GM12878 (cell line): ENCODE measurements around the gene FBXO4. TPM values are rescaled to one million over a fixed set of nuclear protein-coding genes. Genes with fewer than 3 reads are reported as not detected.
A peak's percentile ranks its signal among the peaks of the same experiment; 100 is the strongest.

Experiments used
- CTCF ChIP-seq, 3 experiments: IDR thresholded peaks in 2 of 3; conservative IDR thresholded peaks in 1 of 3; 2 replicates each; pipeline ENCODE4 v1.5.1; 2011; ENCODE audit warnings: low read depth in 3 of 3, low read length in 3 of 3, mild to moderate bottlenecking in 3 of 3, control low read depth in 2 of 3, moderate library complexity in 2 of 3, inconsistent platforms in 1 of 3, mixed read lengths in 1 of 3; ENCODE audit not compliant: control insufficient read depth in 2 of 3, insufficient read depth in 1 of 3; ENCODE audit errors: extremely low read depth in 1 of 3
- EED ChIP-seq: sonication (generic); IDR thresholded peaks from 2 replicates; pipeline ENCODE4 v1.6.1; 2016; ENCODE audit warnings: antibody characterized with exemption, low read depth
- FOS ChIP-seq: IDR thresholded peaks from 3 replicates; pipeline ENCODE4 v1.6.1; 2011; ENCODE audit warnings: borderline replicate concordance; ENCODE audit not compliant: insufficient read length; ENCODE audit errors: extremely low read depth
- FOXM1 ChIP-seq: IDR thresholded peaks from 2 replicates; pipeline ENCODE4 v1.6.1; 2012; ENCODE audit warnings: low read depth, mild to moderate bottlenecking, inconsistent platforms, low read length, moderate library complexity
- HCFC1 ChIP-seq: fragments of 150-350 bp; IDR thresholded peaks from 2 replicates; pipeline ENCODE4 v1.6.1; 2014; ENCODE audit warnings: low read length
- IKZF1 ChIP-seq: fragments of 450-650 bp; conservative IDR thresholded peaks from 2 replicates; pipeline ENCODE4 v1.6.1; 2017; ENCODE audit warnings: antibody characterized with exemption, mild to moderate bottlenecking
- KLF5 ChIP-seq: fragments of 450-650 bp; IDR thresholded peaks from 2 replicates; pipeline ENCODE4 v1.6.1; 2014; ENCODE audit warnings: mild to moderate bottlenecking; ENCODE audit not compliant: partially characterized antibody
- MTA2 ChIP-seq: fragments of 450-650 bp; IDR thresholded peaks from 2 replicates; pipeline ENCODE4 v1.6.1; 2016; ENCODE audit warnings: low read depth, mild to moderate bottlenecking, moderate library complexity
- NKRF ChIP-seq: fragments of 450-650 bp; conservative IDR thresholded peaks from 2 replicates; pipeline ENCODE4 v1.6.1; 2017; ENCODE audit warnings: mild to moderate bottlenecking, moderate library complexity
- NR2C2 ChIP-seq: IDR thresholded peaks from 2 replicates; pipeline ENCODE4 v1.6.1; 2011; ENCODE audit warnings: borderline replicate concordance, low read depth; ENCODE audit not compliant: control insufficient read depth, insufficient read length
- PAX5 ChIP-seq: IDR thresholded peaks from 2 replicates; pipeline ENCODE4 v1.6.1; 2011; ENCODE audit warnings: low read depth, low read length, borderline replicate concordance
- POLR2AphosphoS2 ChIP-seq: IDR thresholded peaks from 2 replicates; pipeline ENCODE4 v1.6.1; 2011; ENCODE audit warnings: low read depth, mild to moderate bottlenecking, low read length, improper control_type of control experiment, moderate library complexity
- RUNX3 ChIP-seq: IDR thresholded peaks from 2 replicates; pipeline ENCODE4 v1.6.1; 2012; ENCODE audit warnings: low read length, inconsistent platforms
- SRF ChIP-seq, 2 experiments: IDR thresholded peaks; 2 replicates each; pipeline ENCODE4 v1.6.1; 2011; ENCODE audit warnings: low read depth in 2 of 2, low read length in 2 of 2, mild to moderate bottlenecking in 1 of 2, moderate library complexity in 1 of 2
- SUZ12 ChIP-seq: fragments of 200-600 bp; sonication (generic); IDR thresholded peaks from one replicate; pipeline ENCODE4 v1.6.1; 2018; ENCODE audit warnings: antibody characterized with exemption, mild to moderate bottlenecking; ENCODE audit not compliant: unreplicated experiment
- TCF12 ChIP-seq: IDR thresholded peaks from 2 replicates; pipeline ENCODE4 v1.6.1; 2011; ENCODE audit warnings: low read depth, mild to moderate bottlenecking, low read length
- YBX1 ChIP-seq: fragments of 450-650 bp; IDR thresholded peaks from 2 replicates; pipeline ENCODE4 v1.6.1; 2016; ENCODE audit warnings: antibody characterized with exemption
- ZNF207 ChIP-seq: fragments of 450-650 bp; IDR thresholded peaks from 2 replicates; pipeline ENCODE4 v1.6.1; 2014; ENCODE audit warnings: antibody characterized with exemption, mild to moderate bottlenecking, borderline replicate concordance
- ZNF217 ChIP-seq: fragments of 450-650 bp; IDR thresholded peaks from 2 replicates; pipeline ENCODE4 v1.6.1; 2017; ENCODE audit warnings: antibody characterized with exemption, mild to moderate bottlenecking
- ZNF24 ChIP-seq: fragments of 450-650 bp; IDR thresholded peaks from 2 replicates; pipeline ENCODE4 v1.6.1; 2017; ENCODE audit warnings: antibody characterized with exemption, mild to moderate bottlenecking
- ZNF687 ChIP-seq: fragments of 450-650 bp; IDR thresholded peaks from 2 replicates; pipeline ENCODE4 v1.6.1; 2017; ENCODE audit warnings: mild to moderate bottlenecking, moderate library complexity
- polyA plus RNA-seq, 11 experiments: library from polyadenylated mRNA; depleted of rRNA in 4 of 11; unstranded in 6 of 11; stranded (reverse) in 5 of 11; fragments of >200 nt; fragmentation: Nextera tagmentation in 4 of 11; fragmentation: Illumina TruSeq in 1 of 11; extraction: Ambion mirVana in 4 of 11; extraction: Trizol in 1 of 11; gene quantifications; 1 replicate in 1 of 11; 2 replicates in 10 of 11; pipeline versions ENCODE4 v1.2.1 to v1.2.3, GENCODE V29; 2011 to 2016; ENCODE audit warnings: inconsistent platforms in 2 of 11, missing spikeins in 2 of 11, low read depth in 1 of 11
- total RNA-seq, 4 experiments: library from RNA; depleted of rRNA in 3 of 4; stranded (reverse); fragments of >200 nt in 3 of 4; fragmentation: Illumina TruSeq in 1 of 4; extraction: Trizol in 1 of 4; gene quantifications; 2 replicates each; pipeline versions ENCODE4 v1.2.1 to v1.2.3, GENCODE V29; 2013 to 2021

The FBXO4 gene
- total and polyA plus RNA-seq, 10 of the 15 experiments (the other 5 are each of a cell fraction or from before 2014, with no cell fraction given), result 7.2 to 30.5 (median 19.6) TPM

DNA sequence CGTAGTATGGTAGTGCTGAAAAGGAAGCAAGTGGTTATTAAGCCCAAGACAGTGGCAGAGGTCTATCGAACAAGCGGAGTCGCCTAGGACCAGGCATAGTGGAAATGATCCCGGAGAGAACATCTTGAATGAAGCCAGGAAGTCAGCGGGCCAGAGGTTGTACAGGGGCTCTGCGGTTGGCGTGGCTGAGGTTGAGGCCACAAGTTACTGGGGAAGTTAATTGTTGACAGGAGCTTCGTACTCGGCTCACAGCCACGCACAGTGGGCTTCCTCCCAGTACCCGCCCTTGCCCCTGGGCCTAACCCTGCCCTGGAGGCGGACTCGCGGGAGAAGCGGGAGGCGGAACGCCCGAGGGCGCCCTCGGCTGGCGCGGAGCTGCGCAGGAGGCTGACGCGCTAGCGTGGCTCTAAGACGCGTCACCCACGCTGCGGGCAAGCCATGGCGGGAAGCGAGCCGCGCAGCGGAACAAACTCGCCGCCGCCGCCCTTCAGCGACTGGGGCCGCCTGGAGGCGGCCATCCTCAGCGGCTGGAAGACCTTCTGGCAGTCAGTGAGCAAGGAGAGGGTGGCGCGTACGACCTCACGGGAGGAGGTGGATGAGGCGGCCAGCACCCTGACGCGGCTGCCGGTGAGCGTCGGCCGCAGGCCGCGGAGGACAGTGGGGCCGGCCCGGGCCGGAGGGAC, at the start of gene FBXO4 (continued):
- TF ChIP-seq ZNF687, result peak; percentile 97
- peak; percentile 73; the same call in 1 of the 2 replicates for TF ChIP-seq POLR2AphosphoS2
- peak; percentile 59; the same call in 1 of the 2 replicates for TF ChIP-seq MTA2
- no peak for TF ChIP-seq ZNF217
- peak; percentile 39; the same call in 1 of the 2 replicates for TF ChIP-seq HCFC1
- TF ChIP-seq NR2C2, result no peak
- TF ChIP-seq ZNF24, result 0 out of 2 replicates have a peak, but pooled peaks have one; percentile 17
- peak; percentile 87 for TF ChIP-seq IKZF1
- peak; percentile 68 for TF ChIP-seq KLF5
- peak; percentile 63; the same call in 1 of the 2 replicates for TF ChIP-seq TCF12
- TF ChIP-seq CTCF (IDR thresholded peaks at IDR 0.05 in 2 of 3, conservative IDR thresholded peaks at IDR 0.05 in 1 of 3; ENCODE audit: control insufficient read depth in 2 of 3, extremely low read depth in 1 of 3, insufficient read depth in 1 of 3, low read depth in 3 of 3, low read length in 3 of 3), result peak; percentile 58 to 82 (median 74)
- peak; percentile 91 for TF ChIP-seq PAX5
- peak; percentile 67; the same call in 1 of the 2 replicates for TF ChIP-seq NKRF
- peak; percentile 73 for TF ChIP-seq RUNX3
- TF ChIP-seq SRF (IDR thresholded peaks at IDR 0.05; ENCODE audit: low read depth in 2 of 2, low read length in 2 of 2), result 0 out of 4 replicates have a peak, but pooled peaks of 1 of the 2 experiments have one; percentile 2
- TF ChIP-seq FOS, result no peak
- peak; percentile 88; the same call in 1 of the 2 replicates for TF ChIP-seq ZNF207
- TF ChIP-seq EED, result peak; percentile 61
- no peak for TF ChIP-seq YBX1
- TF ChIP-seq SUZ12, result no peak
- TF ChIP-seq FOXM1, result peak; percentile 32; the same call in 1 of the 2 replicates
